Cardiac muscle cell (in vitro differentiated cells and primary cell): ENCODE results near the gene SMG5. TPM values are rescaled to one million over a fixed set of nuclear protein-coding genes. Genes with fewer than 3 reads are reported as not detected.
"Not testable (repeated sequence)": the region's sequence is repeated elsewhere in the genome, so short reads cannot be mapped to it uniquely, and the experiment has no call there.

Experiments
- DNase-seq, 2 donors: peaks; one replicate each; pipeline versions ENCODE4 v3.0.0 to v3.0.0-alpha.2; 2010 to 2017; ENCODE audit warnings: low read depth in 1 of 2, low spot score in 1 of 2
- H3K27ac ChIP-seq: fragments of 200-600 bp; sonication (generic); 2 replicates; pipeline ENCODE4 v1.5.1; 2016
- H3K27me3 ChIP-seq: fragments of 200-600 bp; sonication (generic); 2 replicates; pipeline ENCODE4 v1.6.0; 2016; ENCODE audit warnings: control low read depth
- H3K36me3 ChIP-seq: fragments of 200-600 bp; sonication (generic); 2 replicates; pipeline ENCODE4 v1.5.1; 2016; ENCODE audit warnings: control low read depth
- H3K4me1 ChIP-seq: fragments of 200-600 bp; sonication (generic); 2 replicates; pipeline ENCODE4 v1.8.1; 2017; ENCODE audit warnings: low read depth, mild to moderate bottlenecking, mixed run types
- H3K4me3 ChIP-seq: fragments of 200-600 bp; sonication (generic); 2 replicates; pipeline ENCODE4 v1.5.1; 2016; ENCODE audit warnings: mild to moderate bottlenecking
- H3K9me3 ChIP-seq: fragments of 200-600 bp; sonication (generic); 2 replicates; pipeline ENCODE4 v1.5.1; 2017; ENCODE audit warnings: low read depth, mild to moderate bottlenecking, control low read depth
- CTCF ChIP-seq: IDR thresholded peaks from 2 replicates; pipeline ENCODE4 v1.5.1; 2012; ENCODE audit warnings: low read depth, mild to moderate bottlenecking, low read length
- polyA plus RNA-seq: library from polyadenylated mRNA; unstranded; fragments of >200 nt; fragmentation: Nextera tagmentation; extraction: Ambion mirVana; gene quantifications from 2 replicates; pipeline ENCODE4 v1.2.1, GENCODE V29; 2016
- total RNA-seq: library from RNA; depleted of rRNA; stranded (reverse); fragments of >200 nt; gene quantifications from 2 replicates; pipeline ENCODE4 v1.2.3, GENCODE V29; 2016

SMG5 gene
- 101 and 110 TPM in 2 replicates for total RNA-seq
- 79.5 and 95.5 TPM in 2 replicates for polyA plus RNA-seq

GRCh38 chr1:156282479-156283222 lies at the start of gene SMG5:
Gene SMG5 (minus strand): TSS chr1:156282825. CDS start chr1:156282680, 145 bp downstream.
- H3K9me3 ChIP-seq, result no peaks in the 10 kb centered on the region
- TF ChIP-seq CTCF, result no peak

DNA sequence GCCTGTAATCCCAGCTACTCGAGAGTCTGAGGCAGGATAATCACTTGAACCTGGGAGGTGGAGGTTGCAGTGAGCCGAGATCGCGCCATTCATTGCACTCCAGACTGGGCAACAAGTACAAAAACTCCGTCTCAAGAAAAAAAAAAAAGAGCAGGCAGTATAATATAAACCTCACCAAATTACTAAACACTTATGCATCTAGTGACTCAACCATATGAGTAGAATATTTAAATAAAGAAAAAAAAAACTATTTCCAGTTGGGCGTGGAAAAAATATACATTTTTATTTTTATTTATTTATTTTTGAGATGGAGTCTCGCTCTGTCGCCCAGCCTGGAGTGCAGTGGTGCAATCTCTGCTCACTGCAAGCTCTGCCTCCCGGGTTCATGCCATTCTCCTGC lies 40.6 kb upstream of the SMG5 start:
- not testable (repeated sequence) for H3K4me3 ChIP-seq, H3K9me3 ChIP-seq, DNase-seq, H3K27me3 ChIP-seq, H3K27ac ChIP-seq, H3K4me1 ChIP-seq
- peaks cover 66% of the 10 kb centered on the region for H3K36me3 ChIP-seq

More at GRCh38 chr1:156282479-156283222, at the start of gene SMG5:
- no peaks in the 10 kb centered on the region for H3K27me3 ChIP-seq
- peaks cover 11% of the 10 kb centered on the region for H3K36me3 ChIP-seq
- DNase-seq, result peak; percentile 99
- peak within 1 kb of the TSS; percentile 59 for H3K4me3 ChIP-seq
- peak within 1 kb of the TSS; percentile 94 for H3K27ac ChIP-seq
- H3K4me1 ChIP-seq, result peaks cover 19% of the 10 kb centered on the region

DNA sequence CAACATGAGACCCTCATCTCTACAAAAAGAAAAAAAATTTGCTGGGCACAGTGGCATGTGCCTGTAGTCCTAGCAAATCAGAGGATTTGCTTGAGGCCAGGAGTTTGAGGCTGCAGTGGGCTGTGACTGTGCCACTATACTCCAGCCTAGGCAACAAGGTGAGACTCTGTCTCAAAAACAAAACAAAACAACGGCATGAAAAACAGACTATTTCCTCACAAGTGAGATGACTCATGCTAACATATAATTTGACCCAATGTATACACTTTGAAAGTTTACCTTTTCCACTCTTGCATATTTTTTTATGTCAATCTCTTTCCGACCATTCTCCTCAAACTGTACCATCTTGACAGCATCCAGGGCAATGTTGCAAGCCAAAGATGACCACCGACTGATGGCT lies 37.9 kb upstream of the SMG5 start:
- Histone ChIP-seq H3K4me3 (no peak overlapping the region), H3K4me1 (no peaks in the 10 kb centered on the region), H3K36me3 (peaks cover 88% of the 10 kb centered on the region), H3K27ac (no peak overlapping the region), H3K27me3 (no peaks in the 10 kb centered on the region), H3K9me3 (no peaks in the 10 kb centered on the region)
- DNase-seq, result no peak
- no peak for TF ChIP-seq CTCF

- Histone ChIP-seq H3K27ac (no peak overlapping the region), H3K4me1 (no peaks in the 10 kb centered on the region), H3K9me3 (no peaks in the 10 kb centered on the region), H3K36me3 (peaks cover 89% of the 10 kb centered on the region), H3K27me3 (no peaks in the 10 kb centered on the region), H3K4me3 (no peak overlapping the region)
- peak; percentile 10 to 53 for DNase-seq
- TF ChIP-seq CTCF, result peak; percentile 56
Measured at GRCh38 chr1:156319664-156320063, 37.0 kb upstream of the SMG5 start.

- Histone ChIP-seq H3K9me3 (no peaks in the 10 kb centered on the region), H3K4me1 (no peaks in the 10 kb centered on the region), H3K27ac (no peak overlapping the region), H3K4me3 (no peak overlapping the region), H3K27me3 (no peaks in the 10 kb centered on the region), H3K36me3 (peaks cover 75% of the 10 kb centered on the region)
- TF ChIP-seq CTCF, result no peak
- no peak for DNase-seq
Measured at GRCh38 chr1:156316909-156317308, 34.3 kb upstream of the SMG5 start.

DNA sequence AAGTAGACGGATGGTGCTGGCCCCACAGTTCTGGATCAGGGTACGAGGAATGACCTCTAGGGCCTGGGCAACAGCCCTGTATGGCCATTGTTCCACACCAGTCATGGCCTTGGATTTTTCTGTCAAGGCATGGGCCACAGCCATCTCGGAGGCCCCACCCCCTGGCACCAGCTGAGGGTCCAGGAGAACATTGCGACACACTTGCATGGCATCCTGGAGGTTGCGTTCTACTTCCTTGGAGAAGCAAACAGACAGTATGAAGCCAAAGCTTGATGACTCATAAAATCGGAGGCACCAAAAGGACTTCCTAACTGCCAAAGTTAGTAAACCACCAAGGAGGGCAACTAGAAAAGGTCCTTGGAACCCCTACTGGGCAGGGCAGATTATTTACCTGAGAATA lies 28.3 kb upstream of the SMG5 start:
- Histone ChIP-seq H3K4me1 (no peaks in the 10 kb centered on the region), H3K27me3 (no peaks in the 10 kb centered on the region), H3K36me3 (peaks cover 65% of the 10 kb centered on the region), H3K9me3 (no peaks in the 10 kb centered on the region), H3K4me3 (no peak overlapping the region), H3K27ac (no peak overlapping the region)
- peak in 1 of 2 donors; percentile 69 for DNase-seq
- no peak for TF ChIP-seq CTCF
